IMR-90 (cell line): ENCODE results near the gene SIK2. TPM values are rescaled to one million over a fixed set of nuclear protein-coding genes. Genes with fewer than 3 reads are reported as not detected.

ENCODE experiments used
- ATAC-seq: fragments of 200-7000 bp; cut with Tn5 transposase; 2 replicates; pipeline ENCODE4 v1.9.1; 2020; ENCODE audit warnings: low read depth, mild to moderate bottlenecking, moderate library complexity
- BruUV-seq: library from RNA; stranded (reverse); fragments of 400-500 nt; replicated peaks from 2 replicates; lab custom pipeline; 2021; lab: Mats Ljungman, UMichigan
- CTCF ChIA-PET: fragments of 300-600 bp; formaldehyde crosslinking; extraction: SDS; loops from one replicate; lab custom pipeline; 2021; ENCODE audit warnings: antibody characterized with exemption; lab: Yijun Ruan, JAX
- POLR2A ChIA-PET: fragments of 300-600 bp; sonication (Branson Sonifier 250); formaldehyde crosslinking; loops from one replicate; lab custom pipeline; 2022; ENCODE audit warnings: antibody characterized with exemption; ENCODE audit not compliant: unreplicated experiment; lab: Charles Lee
- DNase-seq: peaks from one replicate; pipeline ENCODE4 v3.0.0; 2013
- H2AFZ ChIP-seq: replicated peaks from 2 replicates; pipeline ENCODE3; 2013; ENCODE audit warnings: low read length, mild to moderate bottlenecking; ENCODE audit not compliant: poor library complexity
- H2AK5ac ChIP-seq: 2 replicates; pipeline ENCODE4 v1.6.1; 2013; ENCODE audit warnings: low read depth, low read length, inconsistent platforms
- H2AK9ac ChIP-seq: replicated peaks from 2 replicates; pipeline ENCODE3; 2013; ENCODE audit warnings: mild to moderate bottlenecking, low read depth, low read length, moderate library complexity; ENCODE audit not compliant: poor library complexity
- H2BK120ac ChIP-seq: 2 replicates; pipeline ENCODE4 v1.6.1; 2013; ENCODE audit warnings: low read depth, low read length, inconsistent platforms
- H2BK15ac ChIP-seq: 3 replicates; pipeline ENCODE4 v1.6.1; 2013; ENCODE audit warnings: low read depth, low read length, inconsistent platforms
- H2BK20ac ChIP-seq: 2 replicates; pipeline ENCODE4 v1.6.1; 2013; ENCODE audit warnings: low read depth, mild to moderate bottlenecking, inconsistent platforms, low read length, moderate library complexity
- H2BK5ac ChIP-seq: 2 replicates; pipeline ENCODE4 v1.6.1; 2013; ENCODE audit warnings: mild to moderate bottlenecking, low read depth, low read length, inconsistent platforms; ENCODE audit not compliant: poor library complexity, severe bottlenecking
- H3K14ac ChIP-seq: replicated peaks from 2 replicates; pipeline ENCODE4 v1.6.1; 2013; ENCODE audit warnings: low read depth, low read length, inconsistent platforms
- H3K18ac ChIP-seq: 2 replicates; pipeline ENCODE4 v1.6.1; 2013; ENCODE audit warnings: low read depth, low read length, control low read depth
- H3K23ac ChIP-seq: 2 replicates; pipeline ENCODE4 v1.6.1; 2013; ENCODE audit warnings: low read depth, low read length, inconsistent platforms
- H3K27ac ChIP-seq: 2 replicates; pipeline ENCODE4 v1.5.1; 2013; ENCODE audit warnings: mild to moderate bottlenecking, control low read depth, low read length; ENCODE audit not compliant: insufficient read depth
- H3K27me3 ChIP-seq: 2 replicates; pipeline ENCODE4 v1.6.1; 2013; ENCODE audit warnings: low read length; ENCODE audit not compliant: control insufficient read depth, insufficient read depth
- H3K36me3 ChIP-seq: 2 replicates; pipeline ENCODE4 v1.6.1; 2013; ENCODE audit warnings: low read length, mixed read lengths; ENCODE audit not compliant: control insufficient read depth, insufficient read depth
- H3K4ac ChIP-seq: 2 replicates; pipeline ENCODE4 v1.6.1; 2013; ENCODE audit warnings: low read depth, low read length, inconsistent platforms
- H3K4me1 ChIP-seq: 2 replicates; pipeline ENCODE4 v1.6.1; 2013; ENCODE audit warnings: low read length, mixed read lengths; ENCODE audit not compliant: control insufficient read depth, insufficient read depth
- H3K4me2 ChIP-seq: 2 replicates; pipeline ENCODE4 v1.6.1; 2013; ENCODE audit warnings: low read depth, mild to moderate bottlenecking, control low read depth, low read length, moderate library complexity
- H3K4me3 ChIP-seq: 2 replicates; pipeline ENCODE4 v1.5.1; 2013; ENCODE audit warnings: low read depth, mild to moderate bottlenecking, control low read depth, low read length, moderate library complexity; ENCODE audit not compliant: insufficient read depth
- H3K56ac ChIP-seq: 2 replicates; pipeline ENCODE4 v1.6.1; 2013; ENCODE audit warnings: low read length, inconsistent platforms; ENCODE audit not compliant: insufficient read depth; ENCODE audit errors: extremely low read depth
- H3K79me1 ChIP-seq, 2 experiments: 2 replicates each; pipeline ENCODE4 v1.6.1; 2013; ENCODE audit warnings: low read length in 2 of 2, inconsistent platforms in 1 of 2, low read depth in 1 of 2
- H3K9ac ChIP-seq: 2 replicates; pipeline ENCODE4 v1.6.1; 2013; ENCODE audit warnings: low read depth, low read length, control low read depth
- H3K9me1 ChIP-seq: 2 replicates; pipeline ENCODE4 v1.6.1; 2013; ENCODE audit warnings: low read length, inconsistent platforms; ENCODE audit not compliant: insufficient read depth
- H3K9me3 ChIP-seq: 2 replicates; pipeline ENCODE4 v1.6.1; 2013; ENCODE audit warnings: low read length; ENCODE audit not compliant: control insufficient read depth, insufficient read depth
- H4K20me1 ChIP-seq: 2 replicates; pipeline ENCODE4 v1.6.1; 2013; ENCODE audit warnings: low read length, inconsistent platforms; ENCODE audit not compliant: insufficient read depth
- H4K5ac ChIP-seq: 2 replicates; pipeline ENCODE4 v1.6.1; 2013; ENCODE audit warnings: mild to moderate bottlenecking, low read depth, low read length, control low read depth
- H4K8ac ChIP-seq, 2 experiments: 2 replicates each; pipeline ENCODE4 v1.6.1; 2013; ENCODE audit warnings: low read depth in 2 of 2, low read length in 2 of 2, control low read depth in 1 of 2, inconsistent platforms in 1 of 2
- H4K91ac ChIP-seq: 2 replicates; pipeline ENCODE4 v1.6.1; 2013; ENCODE audit warnings: low read depth, low read length, inconsistent platforms; ENCODE audit not compliant: insufficient read depth
- BHLHE40 ChIP-seq: fragments of 150-350 bp; IDR thresholded peaks from 2 replicates; pipeline ENCODE4 v1.6.1; 2016; ENCODE audit warnings: mild to moderate bottlenecking, low read depth, low read length
- CEBPB ChIP-seq: IDR thresholded peaks from 2 replicates; pipeline ENCODE4 v1.6.1; 2012; ENCODE audit warnings: low read depth, low read length, improper control_type of control experiment
- CHD1 ChIP-seq: IDR thresholded peaks from 2 replicates; pipeline ENCODE4 v1.6.1; 2012; ENCODE audit warnings: low read depth, low read length, improper control_type of control experiment
- CTCF ChIP-seq: conservative IDR thresholded peaks from 2 replicates; pipeline ENCODE4 v1.5.1; 2012; ENCODE audit warnings: mild to moderate bottlenecking, low read depth, low read length, improper control_type of control experiment
- ELK1 ChIP-seq: fragments of 150-350 bp; IDR thresholded peaks from 2 replicates; pipeline ENCODE4 v1.6.1; 2016; ENCODE audit warnings: low read depth, mild to moderate bottlenecking, low read length, moderate library complexity, borderline replicate concordance
- FOS ChIP-seq: fragments of 150-350 bp; IDR thresholded peaks from 2 replicates; pipeline ENCODE4 v1.6.1; 2016; ENCODE audit warnings: low read depth, low read length
- MAFK ChIP-seq: IDR thresholded peaks from 2 replicates; pipeline ENCODE4 v1.6.1; 2012; ENCODE audit warnings: low read depth, low read length, improper control_type of control experiment
- MAZ ChIP-seq: IDR thresholded peaks from 2 replicates; pipeline ENCODE4 v1.6.1; 2012; ENCODE audit warnings: low read depth, mild to moderate bottlenecking, low read length, improper control_type of control experiment, moderate library complexity, borderline replicate concordance
- NFE2L2 ChIP-seq: fragments of 150-350 bp; IDR thresholded peaks from 2 replicates; pipeline ENCODE4 v1.6.1; 2016; ENCODE audit warnings: low read depth, mild to moderate bottlenecking, low read length
- POLR2A ChIP-seq: IDR thresholded peaks from 2 replicates; pipeline ENCODE4 v1.6.1; 2012; ENCODE audit warnings: mild to moderate bottlenecking, low read depth, low read length
- RAD21 ChIP-seq: IDR thresholded peaks from 2 replicates; pipeline ENCODE4 v1.6.1; 2012; ENCODE audit warnings: low read length, improper control_type of control experiment
- RFX5 ChIP-seq: IDR thresholded peaks from 2 replicates; pipeline ENCODE4 v1.8.0; 2012; ENCODE audit warnings: low read depth, mild to moderate bottlenecking, low read length, moderate library complexity
- WGBS, 2 experiments: methylation state at CpG; one replicate each; pipeline versions ENCODE4 v1.1.5 to v1.1.7; 2013; ENCODE audit warnings: missing lambda C conversion rate in 2 of 2; ENCODE audit not compliant: insufficient read length in 1 of 2; ENCODE audit errors: extremely low coverage in 2 of 2; 5-methylcytosine and 5-hydroxymethylcytosine counted together
- dilution Hi-C: fragments of 300-500 bp; cut with HindIII; formaldehyde crosslinking; loops from one replicate; pipeline ENCODE4 v1.14.3; 2018; ENCODE audit warnings: low sequenced_read_pairs; ENCODE audit not compliant: unreplicated experiment
- in situ Hi-C: fragments of 300-500 bp; cut with MboI; formaldehyde crosslinking; loops from 3 replicates; pipeline ENCODE4 v1.14.3; 2019; ENCODE audit warnings: low sequenced_read_pairs, inconsistent platforms, mixed read lengths
- intact Hi-C: fragments of 100-400 bp; cut with micrococcal nuclease; formaldehyde crosslinking; loops from 2 replicates; pipeline ENCODE4 v1.10.0; 2022
- polyA plus RNA-seq, 3 experiments: library from polyadenylated mRNA; depleted of rRNA; stranded (reverse); fragments of >200 nt; gene quantifications; 2 replicates each; pipeline ENCODE4 v1.2.3, GENCODE V29; 2012; ENCODE audit warnings: low replicate concordance in 1 of 3
- total RNA-seq: library from RNA; depleted of rRNA; stranded (reverse); fragments of >200 nt; gene quantifications from 2 replicates; pipeline ENCODE4 v1.2.3, GENCODE V29; 2012

The SIK2 gene
- total and polyA plus RNA-seq, 2 of the 4 experiments (the other 2 are of a cell fraction), result 7.9 to 10.4 TPM

- TF ChIP-seq RFX5 (no peak), CEBPB (no peak), POLR2A (no peak)
Observed at GRCh38 chr11:111693224-111693937, 91.1 kb downstream of the SIK2 start (continued).

GRCh38 chr11:111694851-111695250 is 92.6 kb downstream of the SIK2 start:
- Histone ChIP-seq H3K79me1 (peaks cover 21 to 42% of the 10 kb centered on the region in 2 experiments), H4K8ac (no peak overlapping the region), H3K56ac (no peak overlapping the region), H3K9me1 (peaks cover 14% of the 10 kb centered on the region), H2BK15ac (no peak overlapping the region), H3K27me3 (no peaks in the 10 kb centered on the region), H4K5ac (no peak overlapping the region), H2BK120ac (no peak overlapping the region), H4K20me1 (no peaks in the 10 kb centered on the region), H3K36me3 (0 out of 2 replicates have a peak, but pooled peaks cover 1% of the 10 kb centered on the region), H2AK5ac (no peak overlapping the region), H2AK9ac (no peak overlapping the region), H4K91ac (no peak overlapping the region), H3K4me2 (no peak overlapping the region), H3K4ac (no peak overlapping the region), H2AFZ (no peak overlapping the region), H3K18ac (no peak overlapping the region), H3K9me3 (no peaks in the 10 kb centered on the region), H3K27ac (no peak overlapping the region), H3K4me1 (peaks cover 17% of the 10 kb centered on the region), H3K14ac (no peak overlapping the region), H3K9ac (no peak overlapping the region), H2BK20ac (no peak overlapping the region), H3K4me3 (no peak overlapping the region), H3K23ac (no peak overlapping the region), H2BK5ac (peak overlapping the region; percentile 90)
- BruUV-seq, result no TSS peak
- ChIA-PET POLR2A (no interaction called here), CTCF (interaction anchor here (0.6 to 1.2 kb wide), 4 partner anchors 10 to 91 kb away, joined by 3 to 5 read pairs (median 4); no protein-coding TSS in a partner anchor)
- DNase-seq, result peak; percentile 99
- intact Hi-C loops, result loop anchor here (5.0 to 10.0 kb wide), 3 partner anchors 43 to 90 kb away; partner anchors contain the start of gene SIK2
- whole genome bisulfite sequencing, 2 experiments, result 0% methylated on average over 3 of the region's 4 CpGs; no CpG with 5 or more reads in 1 of the 2 experiments
- in situ Hi-C loops, result no loop called here
- TF ChIP-seq RAD21 (no peak), CEBPB (peak; percentile 98), MAZ (no peak), CHD1 (peak; percentile 68; the same call in 1 of the 2 replicates), FOS (peak; percentile 76; the same call in 1 of the 2 replicates), MAFK (peak; percentile 32), CTCF (no peak), NFE2L2 (no peak; the same call in 1 of the 2 replicates), ELK1 (no peak), BHLHE40 (peak; percentile 91)
- peak; percentile 78 for ATAC-seq
- dilution Hi-C loops, result no loop called here
